Activated gamma-delta T cell (primary cell): ENCODE data around the gene LDAH.

Source experiments
- DNase-seq: peaks from one replicate; lab custom pipeline; 2025; lab: John Stamatoyannopoulos, UW

LDAH gene

GRCh38 chr2:20637147-20637546 lies 185.8 kb downstream of the LDAH start:
- no peak for DNase-seq

DNA sequence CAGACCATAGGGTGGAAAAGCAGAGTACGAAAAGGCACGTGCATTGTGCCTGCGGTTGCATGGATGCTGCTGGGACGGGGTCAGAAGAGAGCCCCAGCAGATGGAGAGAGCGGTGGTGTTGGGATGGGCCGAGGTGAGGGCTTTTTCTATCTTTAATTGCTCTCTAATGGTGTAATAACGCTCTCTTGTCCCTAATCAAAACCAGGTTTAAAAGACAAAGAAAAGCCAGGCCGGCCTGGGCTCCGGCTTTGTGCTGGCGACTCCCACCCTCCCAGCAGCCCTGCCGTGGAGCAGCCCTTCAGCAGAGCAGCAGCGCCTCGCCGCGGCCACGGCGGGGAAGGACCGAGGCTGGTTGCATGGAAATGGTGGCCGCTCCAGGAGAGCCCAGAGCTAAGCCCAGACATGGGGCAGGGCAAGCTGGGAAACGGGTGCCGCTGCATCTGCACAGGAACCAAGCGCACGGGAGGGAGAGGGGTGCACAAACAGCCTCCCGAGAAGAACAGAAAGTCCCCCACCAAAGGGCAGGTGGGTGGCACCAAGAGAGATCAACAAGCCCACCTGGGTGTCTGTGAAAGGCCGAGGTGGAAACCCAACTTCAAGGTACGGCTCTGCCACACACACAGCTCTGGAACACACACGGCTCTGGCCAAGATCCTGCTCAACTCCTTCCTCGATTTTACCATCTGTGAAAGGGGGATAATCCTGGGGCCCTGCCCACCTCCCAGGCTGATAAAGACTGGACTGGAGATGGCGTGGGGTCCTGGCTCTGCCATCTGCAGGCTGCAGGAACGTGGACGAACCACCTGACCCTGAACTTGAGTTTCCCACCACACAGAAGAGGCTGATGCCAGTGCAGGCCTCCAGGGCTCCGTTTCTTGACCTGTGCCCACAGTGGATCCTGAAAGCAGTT lies 187.0 kb downstream of the LDAH start:
- no peak for DNase-seq

DNA sequence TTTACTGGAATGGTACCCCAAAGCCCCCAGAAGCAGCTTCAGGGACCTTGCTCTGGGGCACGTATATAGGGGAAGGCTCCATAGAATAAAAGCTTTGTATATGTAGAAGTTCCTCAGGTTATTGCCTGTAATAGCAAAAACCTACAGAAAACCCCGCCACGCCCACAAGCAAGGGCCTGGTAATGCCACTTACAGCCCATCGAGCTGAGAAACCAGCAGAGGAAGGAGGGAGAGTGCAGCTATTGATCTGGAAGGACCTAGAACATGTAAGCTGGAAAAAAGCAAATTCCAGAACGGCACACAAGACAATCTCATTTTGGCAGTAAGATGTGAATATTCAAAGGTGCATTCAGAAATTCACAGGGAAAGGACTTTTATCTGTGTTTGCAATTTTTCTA lies 187.8 kb downstream of the LDAH start:
- DNase-seq: no peak

- DNase-seq: no peak
These were observed 188.3 kb downstream of the LDAH start for GRCh38 chr2:20634507-20635112.
